C4-2B (cell line): Measurements from ENCODE around the gene TMEM178B.

ENCODE experiments used
- ZFX ChIP-seq: fragments of 450-650 bp; IDR thresholded peaks from 2 replicates; pipeline ENCODE4 v1.6.1; 2017
- TF ChIP-seq, protein P1 (sequence below): fragments of 450-650 bp; conservative IDR thresholded peaks from 2 replicates; pipeline ENCODE4 v1.5.1; 2017; ENCODE audit warnings: mild to moderate bottlenecking

DNA sequence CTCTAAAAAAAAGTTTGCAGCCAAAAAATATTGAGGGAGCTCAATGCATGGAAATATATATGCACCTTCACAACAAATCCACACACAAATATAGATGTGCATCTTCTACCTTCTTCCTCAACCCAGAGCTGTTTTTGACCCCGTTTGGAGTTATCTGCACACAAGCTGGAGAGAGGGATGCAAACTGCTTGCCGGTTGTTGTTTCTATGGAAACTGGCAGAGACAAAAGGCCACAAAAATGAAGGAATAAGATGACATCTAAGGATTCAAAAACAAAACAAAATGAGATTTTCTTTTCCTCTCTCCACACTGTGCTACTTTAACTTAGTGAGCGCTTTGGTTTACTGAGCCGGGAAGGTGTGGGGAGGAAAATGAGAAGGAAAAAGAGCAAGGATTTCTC lies 267.1 kb downstream of the TMEM178B start:
- TF ChIP-seq, protein P1, sequence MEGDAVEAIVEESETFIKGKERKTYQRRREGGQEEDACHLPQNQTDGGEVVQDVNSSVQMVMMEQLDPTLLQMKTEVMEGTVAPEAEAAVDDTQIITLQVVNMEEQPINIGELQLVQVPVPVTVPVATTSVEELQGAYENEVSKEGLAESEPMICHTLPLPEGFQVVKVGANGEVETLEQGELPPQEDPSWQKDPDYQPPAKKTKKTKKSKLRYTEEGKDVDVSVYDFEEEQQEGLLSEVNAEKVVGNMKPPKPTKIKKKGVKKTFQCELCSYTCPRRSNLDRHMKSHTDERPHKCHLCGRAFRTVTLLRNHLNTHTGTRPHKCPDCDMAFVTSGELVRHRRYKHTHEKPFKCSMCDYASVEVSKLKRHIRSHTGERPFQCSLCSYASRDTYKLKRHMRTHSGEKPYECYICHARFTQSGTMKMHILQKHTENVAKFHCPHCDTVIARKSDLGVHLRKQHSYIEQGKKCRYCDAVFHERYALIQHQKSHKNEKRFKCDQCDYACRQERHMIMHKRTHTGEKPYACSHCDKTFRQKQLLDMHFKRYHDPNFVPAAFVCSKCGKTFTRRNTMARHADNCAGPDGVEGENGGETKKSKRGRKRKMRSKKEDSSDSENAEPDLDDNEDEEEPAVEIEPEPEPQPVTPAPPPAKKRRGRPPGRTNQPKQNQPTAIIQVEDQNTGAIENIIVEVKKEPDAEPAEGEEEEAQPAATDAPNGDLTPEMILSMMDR = no peak
- TF ChIP-seq ZFX = no peak
